GM11168 (cell line): ENCODE results near the gene ANKS1A.
"Not testable (repeated sequence)": the region's sequence is repeated elsewhere in the genome, so short reads cannot be mapped to it uniquely, and the experiment has no call there.

ENCODE experiments used
- in situ Hi-C: fragments of 300-500 bp; cut with MboI; formaldehyde crosslinking; loops from one replicate; pipeline ENCODE4 v1.12.0; 2022; ENCODE audit warnings: low sequenced_read_pairs; ENCODE audit not compliant: unreplicated experiment

Gene ANKS1A

GRCh38 chr6:35124356-35124755, 235.3 kb downstream of the ANKS1A start:
- in situ Hi-C loops = no loop called here

- in situ Hi-C loops = no loop called here
These were observed 239.0 kb downstream of the ANKS1A start for GRCh38 chr6:35128042-35128441.

- in situ Hi-C loops = no loop called here
These were observed 239.4 kb downstream of the ANKS1A start for GRCh38 chr6:35128496-35128895.

- in situ Hi-C loops = no loop called here
These were observed 247.1 kb downstream of the ANKS1A start for GRCh38 chr6:35136185-35136584.

GRCh38 chr6:35138191-35138590, 249.1 kb downstream of the ANKS1A start:
- in situ Hi-C loops = not testable (repeated sequence)

- in situ Hi-C loops = no loop called here
These were observed 250.4 kb downstream of the ANKS1A start for GRCh38 chr6:35139470-35139869.

- in situ Hi-C loops = loop anchor here (5.0 kb wide), 1 partner anchor 153 kb away; no protein-coding TSS in a partner anchor
These were observed 251.0 kb downstream of the ANKS1A start for GRCh38 chr6:35139924-35140638.

- in situ Hi-C loops = loop anchor here (5.0 kb wide), 1 partner anchor 153 kb away; no protein-coding TSS in a partner anchor
These were observed 251.6 kb downstream of the ANKS1A start for GRCh38 chr6:35140639-35141006.
